ENCODE results near the gene AURKB. TPM values are rescaled to one million over a fixed set of nuclear protein-coding genes. Genes with fewer than 3 reads are reported as not detected.

AURKB gene
- total and polyA plus RNA-seq, 2 of the 13 experiments (the other 11 are each of a cell fraction or from before 2014, with no cell fraction given), result 29.5 to 75.3 TPM

DNA sequence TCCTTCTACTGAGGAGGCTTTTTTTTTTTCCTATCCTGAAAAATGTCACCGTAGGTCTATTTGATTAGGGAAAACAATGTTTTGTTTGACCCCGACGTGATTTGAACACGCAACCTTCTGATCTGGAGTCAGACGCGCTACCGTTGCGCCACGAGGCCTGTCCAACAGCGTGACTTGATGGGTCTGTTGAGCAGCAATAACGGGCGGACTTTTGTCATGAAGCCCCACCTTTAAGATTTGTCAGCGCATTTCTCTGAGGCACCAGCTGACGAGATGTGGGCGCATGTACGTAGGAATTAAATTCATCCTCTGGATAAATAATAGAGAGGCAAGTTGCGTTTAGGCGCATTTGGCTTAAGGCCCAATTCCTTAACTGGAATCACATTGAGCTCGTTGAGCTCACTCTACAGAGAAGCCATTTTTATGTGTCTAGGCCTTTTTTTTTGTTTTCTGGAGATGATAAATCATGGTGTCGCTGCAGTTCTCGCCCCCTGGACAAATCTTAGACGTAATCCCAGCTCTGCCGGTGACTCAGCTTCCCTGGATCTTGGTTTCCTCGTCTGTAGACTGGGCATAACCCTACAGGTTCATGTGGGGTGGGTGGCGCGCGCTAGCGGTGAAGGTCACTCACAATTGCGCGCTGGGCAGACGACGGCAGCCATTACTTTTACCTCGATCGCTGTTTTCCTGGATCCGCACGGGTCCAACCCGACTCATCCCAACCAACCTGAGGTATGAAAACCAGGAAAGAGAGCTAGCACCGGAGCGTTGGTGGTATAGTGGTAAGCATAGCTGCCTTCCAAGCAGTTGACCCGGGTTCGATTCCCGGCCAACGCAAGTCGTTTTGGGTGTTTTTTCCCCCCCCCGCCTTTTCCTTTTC, 10.6 kb upstream of the AURKB start (continued):
- TF ChIP-seq, protein P1, sequence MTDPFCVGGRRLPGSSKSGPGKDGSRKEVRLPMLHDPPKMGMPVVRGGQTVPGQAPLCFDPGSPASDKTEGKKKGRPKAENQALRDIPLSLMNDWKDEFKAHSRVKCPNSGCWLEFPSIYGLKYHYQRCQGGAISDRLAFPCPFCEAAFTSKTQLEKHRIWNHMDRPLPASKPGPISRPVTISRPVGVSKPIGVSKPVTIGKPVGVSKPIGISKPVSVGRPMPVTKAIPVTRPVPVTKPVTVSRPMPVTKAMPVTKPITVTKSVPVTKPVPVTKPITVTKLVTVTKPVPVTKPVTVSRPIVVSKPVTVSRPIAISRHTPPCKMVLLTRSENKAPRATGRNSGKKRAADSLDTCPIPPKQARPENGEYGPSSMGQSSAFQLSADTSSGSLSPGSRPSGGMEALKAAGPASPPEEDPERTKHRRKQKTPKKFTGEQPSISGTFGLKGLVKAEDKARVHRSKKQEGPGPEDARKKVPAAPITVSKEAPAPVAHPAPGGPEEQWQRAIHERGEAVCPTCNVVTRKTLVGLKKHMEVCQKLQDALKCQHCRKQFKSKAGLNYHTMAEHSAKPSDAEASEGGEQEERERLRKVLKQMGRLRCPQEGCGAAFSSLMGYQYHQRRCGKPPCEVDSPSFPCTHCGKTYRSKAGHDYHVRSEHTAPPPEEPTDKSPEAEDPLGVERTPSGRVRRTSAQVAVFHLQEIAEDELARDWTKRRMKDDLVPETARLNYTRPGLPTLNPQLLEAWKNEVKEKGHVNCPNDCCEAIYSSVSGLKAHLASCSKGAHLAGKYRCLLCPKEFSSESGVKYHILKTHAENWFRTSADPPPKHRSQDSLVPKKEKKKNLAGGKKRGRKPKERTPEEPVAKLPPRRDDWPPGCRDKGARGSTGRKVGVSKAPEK (CRISPR knock-in tag; IDR thresholded peaks at IDR 0.05; ENCODE audit: borderline replicate concordance), result no peak; the same call in 1 of the 2 replicates
- TF ChIP-seq GTF2F1 (IDR thresholded peaks at IDR 0.05; ENCODE audit: low read length) (no peak), ZNF577 (CRISPR knock-in tag; IDR thresholded peaks at IDR 0.05; ENCODE audit: borderline replicate concordance, low read depth) (no peak), ZNF282 (IDR thresholded peaks at IDR 0.05; ENCODE audit: partially characterized antibody) (no peak), ZFP36L2 (CRISPR knock-in tag; IDR thresholded peaks at IDR 0.05) (no peak), ZNF546 (CRISPR knock-in tag; conservative IDR thresholded peaks at IDR 0.05) (no peak), ZFP82 (CRISPR knock-in tag; IDR thresholded peaks at IDR 0.05; ENCODE audit: borderline replicate concordance) (peak; percentile 45), SNAI1 (CRISPR knock-in tag; IDR thresholded peaks at IDR 0.05; ENCODE audit: borderline replicate concordance) (peak; percentile 55; the same call in 1 of the 2 replicates), DNMT1 (CRISPR knock-in tag; IDR thresholded peaks at IDR 0.05) (no peak), KDM1A (CRISPR knock-in tag; IDR thresholded peaks at IDR 0.05) (peak; percentile 32; the same call in 1 of the 2 replicates), MIER2 (CRISPR knock-in tag; IDR thresholded peaks at IDR 0.05) (peak; percentile 75), RFXANK (CRISPR knock-in tag; IDR thresholded peaks at IDR 0.05) (no peak; the same call in 1 of the 2 replicates), ZNF232 (CRISPR knock-in tag; IDR thresholded peaks at IDR 0.05; ENCODE audit: borderline replicate concordance) (no peak), MED1 (CRISPR knock-in tag; IDR thresholded peaks at IDR 0.05) (peak; percentile 59; the same call in 1 of the 2 replicates), RBAK (CRISPR knock-in tag; IDR thresholded peaks at IDR 0.05) (no peak), CENPT (CRISPR knock-in tag; IDR thresholded peaks at IDR 0.05; ENCODE audit: low read depth) (no peak), HOXA9 (CRISPR knock-in tag; IDR thresholded peaks at IDR 0.05; ENCODE audit: borderline replicate concordance) (0 out of 2 replicates have a peak, but pooled peaks have one; percentile 7)
- TF ChIP-seq, protein P2, sequence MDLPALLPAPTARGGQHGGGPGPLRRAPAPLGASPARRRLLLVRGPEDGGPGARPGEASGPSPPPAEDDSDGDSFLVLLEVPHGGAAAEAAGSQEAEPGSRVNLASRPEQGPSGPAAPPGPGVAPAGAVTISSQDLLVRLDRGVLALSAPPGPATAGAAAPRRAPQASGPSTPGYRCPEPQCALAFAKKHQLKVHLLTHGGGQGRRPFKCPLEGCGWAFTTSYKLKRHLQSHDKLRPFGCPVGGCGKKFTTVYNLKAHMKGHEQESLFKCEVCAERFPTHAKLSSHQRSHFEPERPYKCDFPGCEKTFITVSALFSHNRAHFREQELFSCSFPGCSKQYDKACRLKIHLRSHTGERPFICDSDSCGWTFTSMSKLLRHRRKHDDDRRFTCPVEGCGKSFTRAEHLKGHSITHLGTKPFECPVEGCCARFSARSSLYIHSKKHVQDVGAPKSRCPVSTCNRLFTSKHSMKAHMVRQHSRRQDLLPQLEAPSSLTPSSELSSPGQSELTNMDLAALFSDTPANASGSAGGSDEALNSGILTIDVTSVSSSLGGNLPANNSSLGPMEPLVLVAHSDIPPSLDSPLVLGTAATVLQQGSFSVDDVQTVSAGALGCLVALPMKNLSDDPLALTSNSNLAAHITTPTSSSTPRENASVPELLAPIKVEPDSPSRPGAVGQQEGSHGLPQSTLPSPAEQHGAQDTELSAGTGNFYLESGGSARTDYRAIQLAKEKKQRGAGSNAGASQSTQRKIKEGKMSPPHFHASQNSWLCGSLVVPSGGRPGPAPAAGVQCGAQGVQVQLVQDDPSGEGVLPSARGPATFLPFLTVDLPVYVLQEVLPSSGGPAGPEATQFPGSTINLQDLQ (CRISPR knock-in tag; IDR thresholded peaks at IDR 0.05), result no peak
- TF ChIP-seq, protein P3, sequence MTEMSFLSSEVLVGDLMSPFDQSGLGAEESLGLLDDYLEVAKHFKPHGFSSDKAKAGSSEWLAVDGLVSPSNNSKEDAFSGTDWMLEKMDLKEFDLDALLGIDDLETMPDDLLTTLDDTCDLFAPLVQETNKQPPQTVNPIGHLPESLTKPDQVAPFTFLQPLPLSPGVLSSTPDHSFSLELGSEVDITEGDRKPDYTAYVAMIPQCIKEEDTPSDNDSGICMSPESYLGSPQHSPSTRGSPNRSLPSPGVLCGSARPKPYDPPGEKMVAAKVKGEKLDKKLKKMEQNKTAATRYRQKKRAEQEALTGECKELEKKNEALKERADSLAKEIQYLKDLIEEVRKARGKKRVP (CRISPR knock-in tag; IDR thresholded peaks at IDR 0.05), result peak in 1 of 2 experiments; percentile 6; a peak in 1 of 4 replicates
- TF ChIP-seq, protein P4, sequence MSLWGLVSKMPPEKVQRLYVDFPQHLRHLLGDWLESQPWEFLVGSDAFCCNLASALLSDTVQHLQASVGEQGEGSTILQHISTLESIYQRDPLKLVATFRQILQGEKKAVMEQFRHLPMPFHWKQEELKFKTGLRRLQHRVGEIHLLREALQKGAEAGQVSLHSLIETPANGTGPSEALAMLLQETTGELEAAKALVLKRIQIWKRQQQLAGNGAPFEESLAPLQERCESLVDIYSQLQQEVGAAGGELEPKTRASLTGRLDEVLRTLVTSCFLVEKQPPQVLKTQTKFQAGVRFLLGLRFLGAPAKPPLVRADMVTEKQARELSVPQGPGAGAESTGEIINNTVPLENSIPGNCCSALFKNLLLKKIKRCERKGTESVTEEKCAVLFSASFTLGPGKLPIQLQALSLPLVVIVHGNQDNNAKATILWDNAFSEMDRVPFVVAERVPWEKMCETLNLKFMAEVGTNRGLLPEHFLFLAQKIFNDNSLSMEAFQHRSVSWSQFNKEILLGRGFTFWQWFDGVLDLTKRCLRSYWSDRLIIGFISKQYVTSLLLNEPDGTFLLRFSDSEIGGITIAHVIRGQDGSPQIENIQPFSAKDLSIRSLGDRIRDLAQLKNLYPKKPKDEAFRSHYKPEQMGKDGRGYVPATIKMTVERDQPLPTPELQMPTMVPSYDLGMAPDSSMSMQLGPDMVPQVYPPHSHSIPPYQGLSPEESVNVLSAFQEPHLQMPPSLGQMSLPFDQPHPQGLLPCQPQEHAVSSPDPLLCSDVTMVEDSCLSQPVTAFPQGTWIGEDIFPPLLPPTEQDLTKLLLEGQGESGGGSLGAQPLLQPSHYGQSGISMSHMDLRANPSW (CRISPR knock-in tag; IDR thresholded peaks at IDR 0.05; ENCODE audit: borderline replicate concordance), result no peak

Data from HepG2 (cell line).